Hepatic stellate cell (primary cell): ENCODE results near the gene RAI2.
"Not testable (repeated sequence)": the region's sequence is repeated elsewhere in the genome, so short reads cannot be mapped to it uniquely, and the experiment has no call there.

ENCODE experiments used
- DNase-seq: peaks from one replicate; pipeline ENCODE4 v3.0.0; 2011; ENCODE audit warnings: low spot score

Gene RAI2

GRCh38 chrX:17828171-17828570, 32.9 kb downstream of the RAI2 start:
- DNase-seq = no peak

- no peak for DNase-seq
These were observed 34.2 kb downstream of the RAI2 start for GRCh38 chrX:17826609-17827496.

GRCh38 chrX:17824980-17825379, 36.1 kb downstream of the RAI2 start:
- no peak for DNase-seq

GRCh38 chrX:17822351-17822750, 38.7 kb downstream of the RAI2 start:
- no peak for DNase-seq

GRCh38 chrX:17820100-17820499, 41.0 kb downstream of the RAI2 start:
- no peak for DNase-seq

- DNase-seq = no peak
These were observed 42.4 kb downstream of the RAI2 start for GRCh38 chrX:17818726-17819125.

- no peak for DNase-seq
These were observed 43.8 kb downstream of the RAI2 start for GRCh38 chrX:17817251-17817650.

- peak; percentile 15 for DNase-seq
These were observed 46.5 kb downstream of the RAI2 start for GRCh38 chrX:17814557-17814956.

GRCh38 chrX:17814059-17814458, 47.0 kb downstream of the RAI2 start:
- no peak for DNase-seq

- DNase-seq = no peak
These were observed 47.8 kb downstream of the RAI2 start for GRCh38 chrX:17813277-17813676.

GRCh38 chrX:17812763-17813162, 48.3 kb downstream of the RAI2 start:
- DNase-seq = no peak

- DNase-seq = no peak
These were observed 51.1 kb downstream of the RAI2 start for GRCh38 chrX:17809984-17810383.

GRCh38 chrX:17809273-17809672, 51.8 kb downstream of the RAI2 start:
- no peak for DNase-seq

GRCh38 chrX:17805120-17805519, 56.0 kb downstream of the RAI2 start:
- no peak for DNase-seq

GRCh38 chrX:17803449-17803848, 57.6 kb downstream of the RAI2 start:
- no peak for DNase-seq

- no peak for DNase-seq
These were observed 58.3 kb downstream of the RAI2 start for GRCh38 chrX:17802756-17803155.

GRCh38 chrX:17801431-17801830, 59.7 kb downstream of the RAI2 start:
- DNase-seq = no peak

- DNase-seq = no peak
These were observed 62.2 kb downstream of the RAI2 start for GRCh38 chrX:17798921-17799320.

- DNase-seq = no peak
These were observed 68.3 kb downstream of the RAI2 start for GRCh38 chrX:17792826-17793225.

- DNase-seq = no peak
These were observed 72.0 kb downstream of the RAI2 start for GRCh38 chrX:17788956-17789562.

- DNase-seq = peak; percentile 59
These were observed 72.7 kb downstream of the RAI2 start for GRCh38 chrX:17788439-17788838.

- no peak for DNase-seq
These were observed 73.5 kb downstream of the RAI2 start for GRCh38 chrX:17787557-17787956.

- not testable (repeated sequence) for DNase-seq
These were observed 74.3 kb downstream of the RAI2 start for GRCh38 chrX:17786554-17787347.
